Endothelial cell of umbilical vein (primary cell): ENCODE measurements around the gene ATP5ME. TPM values are rescaled to one million over a fixed set of nuclear protein-coding genes. Genes with fewer than 3 reads are reported as not detected.

ENCODE experiments used
- BruUV-seq: library from RNA; stranded (reverse); fragments of 400-500 nt; replicated peaks from 2 replicates; lab custom pipeline; 2021; lab: Mats Ljungman, UMichigan
- CTCF ChIA-PET: fragments of 300-600, 350-600 bp; sonication (Branson Sonifier 250); formaldehyde crosslinking; loops from one replicate; lab custom pipeline; 2021; ENCODE audit warnings: antibody characterized with exemption, inconsistent platforms; lab: Charles Lee
- POLR2A ChIA-PET: fragments of 300-600, 350-600 bp; sonication (Branson Sonifier 250); formaldehyde crosslinking; loops from one replicate; lab custom pipeline; 2021; ENCODE audit warnings: antibody characterized with exemption, inconsistent platforms; lab: Charles Lee
- DNase-seq: peaks from one replicate; pipeline ENCODE4 v3.0.0-alpha.2; 2011; ENCODE audit warnings: low read depth, low spot score
- FAIRE-seq: peaks from 2 replicates; lab custom pipeline; 2011; peaks lifted over from hg19 to GRCh38; lab: Jason Lieb, UNC
- H2AFZ ChIP-seq: 2 replicates; pipeline ENCODE4 v1.6.0; 2012; ENCODE audit warnings: low read depth, low read length, control low read depth, inconsistent platforms
- H3K27ac ChIP-seq: 2 replicates; pipeline ENCODE4 v1.5.1; 2011; ENCODE audit warnings: low read depth, mild to moderate bottlenecking, control low read depth, low read length, moderate library complexity; ENCODE audit not compliant: insufficient read depth
- H3K27me3 ChIP-seq, 2 experiments: 2 replicates each; pipeline versions ENCODE4 v1.6.0 to v1.6.1; 2011; ENCODE audit warnings: low read length in 2 of 2, mixed read lengths in 1 of 2; ENCODE audit not compliant: control insufficient read depth in 2 of 2, insufficient read depth in 2 of 2
- H3K36me3 ChIP-seq, 2 experiments: 2 replicates in 1 of 2; 3 replicates in 1 of 2; pipeline ENCODE4 v1.5.1; 2011; ENCODE audit warnings: low read length in 2 of 2, mild to moderate bottlenecking in 1 of 2, moderate library complexity in 1 of 2; ENCODE audit not compliant: control insufficient read depth in 2 of 2, insufficient read depth in 2 of 2; ENCODE audit errors: extremely low read depth in 1 of 2
- H3K4me1 ChIP-seq: 3 replicates; pipeline ENCODE4 v1.5.1; 2011; ENCODE audit warnings: mild to moderate bottlenecking, low read length; ENCODE audit not compliant: control insufficient read depth, insufficient read depth; ENCODE audit errors: extremely low read depth
- H3K4me2 ChIP-seq: 2 replicates; pipeline ENCODE4 v1.6.1; 2011; ENCODE audit warnings: low read length, control low read depth, mixed read lengths; ENCODE audit not compliant: insufficient read depth
- H3K4me3 ChIP-seq, 3 experiments: fragments of 200-600 bp in 1 of 3; sonication (generic), shearing (Covaris generic) in 1 of 3; replicated peaks in 1 of 3; 2 replicates each; pipeline ENCODE4 v1.5.1; 2011 to 2016; ENCODE audit warnings: control low read depth in 3 of 3, low read length in 3 of 3, mild to moderate bottlenecking in 2 of 3, inconsistent platforms in 1 of 3, low read depth in 1 of 3, moderate library complexity in 1 of 3; ENCODE audit not compliant: insufficient read depth in 1 of 3
- H3K79me2 ChIP-seq: 2 replicates; pipeline ENCODE4 v1.6.0; 2012; ENCODE audit warnings: low read length, inconsistent platforms; ENCODE audit not compliant: control insufficient read depth, insufficient read depth
- H3K9ac ChIP-seq: replicated peaks from 2 replicates; pipeline ENCODE3; 2011; ENCODE audit warnings: low read length, control low read depth; ENCODE audit not compliant: insufficient read depth; ENCODE audit errors: extremely low read depth
- H3K9me1 ChIP-seq: replicated peaks from 3 replicates; pipeline ENCODE4 v1.6.0; 2011; ENCODE audit warnings: mild to moderate bottlenecking, low read length; ENCODE audit not compliant: control insufficient read depth, insufficient read depth; ENCODE audit errors: extremely low read depth
- H3K9me3 ChIP-seq: replicated peaks from 2 replicates; pipeline ENCODE4 v1.5.1; 2012; ENCODE audit warnings: low read length, inconsistent platforms; ENCODE audit not compliant: control insufficient read depth, insufficient read depth
- H4K20me1 ChIP-seq: replicated peaks from 2 replicates; pipeline ENCODE3; 2011; ENCODE audit warnings: mild to moderate bottlenecking, low read length; ENCODE audit not compliant: control insufficient read depth, insufficient read depth; ENCODE audit errors: extremely low read depth
- CTCF ChIP-seq, 2 donors: IDR thresholded peaks; 1 replicate in 1 of 2; 2 replicates in 1 of 2; pipeline ENCODE4 v1.5.1; 2011; ENCODE audit warnings: low read length in 2 of 2, mild to moderate bottlenecking in 2 of 2, moderate library complexity in 2 of 2, control low read depth in 1 of 2, inconsistent platforms in 1 of 2, low read depth in 1 of 2; ENCODE audit not compliant: insufficient read depth in 1 of 2; ENCODE audit errors: extremely low read depth in 1 of 2
- EZH2 ChIP-seq: IDR thresholded peaks from 2 replicates; pipeline ENCODE4 v1.6.1; 2012; ENCODE audit warnings: borderline replicate concordance, low read depth, mild to moderate bottlenecking, moderate library complexity, low read length, inconsistent platforms; ENCODE audit not compliant: severe bottlenecking
- JUN ChIP-seq: IDR thresholded peaks from 2 replicates; pipeline ENCODE4 v1.6.1; 2011; ENCODE audit warnings: borderline replicate concordance, low read depth; ENCODE audit not compliant: insufficient read length, insufficient read depth
- MYC ChIP-seq: IDR thresholded peaks from one replicate; pipeline ENCODE4 v1.6.1; 2011; ENCODE audit warnings: mild to moderate bottlenecking, low read depth, low read length
- POLR2A ChIP-seq: IDR thresholded peaks from 2 replicates; pipeline ENCODE4 v1.6.1; 2012; ENCODE audit warnings: low read depth, mild to moderate bottlenecking, control low read depth, low read length
- dilution Hi-C: fragments of 300-500 bp; cut with MboI; formaldehyde crosslinking; loops from one replicate; pipeline ENCODE4 v1.15.0; 2019; ENCODE audit warnings: low sequenced_read_pairs; ENCODE audit not compliant: extremely low pct_ligation_motif_present
- intact Hi-C: fragments of 100-400 bp; cut with micrococcal nuclease; formaldehyde crosslinking; loops from one replicate; pipeline ENCODE4 v1.10.0; 2022
- polyA plus RNA-seq, 4 experiments: library from polyadenylated mRNA; depleted of rRNA in 3 of 4; stranded (reverse) in 3 of 4; unstranded in 1 of 4; fragments of >200 nt; gene quantifications; 2 replicates each; pipeline versions ENCODE4 v1.2.1 to v1.2.3, GENCODE V29; 2011 to 2012; ENCODE audit warnings: missing spikeins in 1 of 4
- total RNA-seq: library from RNA; stranded (reverse); gene quantifications from 2 replicates; pipeline ENCODE4 v1.2.3, GENCODE V29; 2021
- TF ChIP-seq, protein P1 (sequence below): IDR thresholded peaks from 2 replicates; pipeline ENCODE4 v1.6.1; 2011; ENCODE audit not compliant: insufficient read depth, insufficient read length

Gene ATP5ME
- total and polyA plus RNA-seq, 2 donors (not counting 3 experiments of a cell fraction or from before 2014, with no cell fraction given): 303 to 304 TPM

- Histone ChIP-seq H3K4me3 (peak overlapping the region in 1 of 3 experiments; percentile 34), H3K4me2 (peak overlapping the region; percentile 28)
Observed at GRCh38 chr4:680551-680927, 6.5 kb upstream of the ATP5ME start.

More at GRCh38 chr4:680551-680927, 6.5 kb upstream of the ATP5ME start:
- peaks cover 4% of the 10 kb centered on the region for H3K4me1 ChIP-seq
- H4K20me1 ChIP-seq: no peaks in the 10 kb centered on the region
- TF ChIP-seq CTCF (IDR thresholded peaks at IDR 0.05; ENCODE audit: extremely low read depth in 1 of 2, insufficient read depth in 1 of 2, low read depth in 1 of 2, low read length in 2 of 2): no peak
- TF ChIP-seq POLR2A: no peak
- TF ChIP-seq, protein P1, sequence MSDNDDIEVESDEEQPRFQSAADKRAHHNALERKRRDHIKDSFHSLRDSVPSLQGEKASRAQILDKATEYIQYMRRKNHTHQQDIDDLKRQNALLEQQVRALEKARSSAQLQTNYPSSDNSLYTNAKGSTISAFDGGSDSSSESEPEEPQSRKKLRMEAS: no peak
- TF ChIP-seq MYC: no peak
- no peak for TF ChIP-seq JUN
- TF ChIP-seq EZH2: no peak
- no peaks in the 10 kb centered on the region for H3K36me3 ChIP-seq
- ChIA-PET CTCF (no interaction called here), POLR2A (no interaction called here)
- intact Hi-C loops (no loop called here), dilution Hi-C loops (no loop called here)
- H3K79me2 ChIP-seq: no peaks in the 10 kb centered on the region
- H3K27ac ChIP-seq: no peak overlapping the region
- no peaks in the 10 kb centered on the region for H3K9me3 ChIP-seq
- peak overlapping the region; percentile 65 for H2AFZ ChIP-seq
- no TSS peak for BruUV-seq
- FAIRE-seq (no peak), DNase-seq (no peak)
- H3K27me3 ChIP-seq: no peaks in the 10 kb centered on the region
- no peak overlapping the region for H3K9ac ChIP-seq
- no peaks in the 10 kb centered on the region for H3K9me1 ChIP-seq
